Posterior cingulate gyrus (tissue), 11 donors: ENCODE results near the gene CAND2.
"Not testable (repeated sequence)": the region's sequence is repeated elsewhere in the genome, so short reads cannot be mapped to it uniquely, and the experiment has no call there.

Source experiments
- DNase-seq, 10 donors: peaks; one replicate each; pipeline versions ENCODE4 v3.0.0 to v3.0.0-alpha.2; 2020 to 2021; ENCODE audit warnings: mixed read lengths in 3 of 10
- intact Hi-C: fragments of 100-400 bp; cut with DNase I; formaldehyde crosslinking; loops from one replicate; pipeline ENCODE4 v1.15.1; 2023

Gene CAND2

DNA sequence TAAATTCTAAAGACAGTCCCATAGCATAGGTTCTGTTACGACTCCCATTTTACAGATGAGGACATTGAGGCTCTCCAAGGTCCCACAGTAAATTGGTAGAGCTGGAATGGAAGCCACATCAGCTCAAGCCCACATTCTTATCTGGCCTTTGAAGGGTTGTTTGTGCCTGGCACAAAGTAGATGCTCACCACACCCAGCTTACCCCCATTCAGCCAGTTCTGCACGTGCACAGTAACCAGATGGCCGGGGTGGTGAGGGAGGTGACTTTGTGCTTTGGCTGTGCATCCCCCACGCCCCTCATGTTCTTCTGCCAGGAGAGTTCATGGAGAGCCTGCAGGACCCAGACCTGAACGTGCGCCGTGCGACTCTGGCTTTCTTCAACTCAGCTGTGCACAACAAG lies 28.7 kb downstream of the CAND2 start:
- no peak for DNase-seq
- intact Hi-C loops: no loop called here

DNA sequence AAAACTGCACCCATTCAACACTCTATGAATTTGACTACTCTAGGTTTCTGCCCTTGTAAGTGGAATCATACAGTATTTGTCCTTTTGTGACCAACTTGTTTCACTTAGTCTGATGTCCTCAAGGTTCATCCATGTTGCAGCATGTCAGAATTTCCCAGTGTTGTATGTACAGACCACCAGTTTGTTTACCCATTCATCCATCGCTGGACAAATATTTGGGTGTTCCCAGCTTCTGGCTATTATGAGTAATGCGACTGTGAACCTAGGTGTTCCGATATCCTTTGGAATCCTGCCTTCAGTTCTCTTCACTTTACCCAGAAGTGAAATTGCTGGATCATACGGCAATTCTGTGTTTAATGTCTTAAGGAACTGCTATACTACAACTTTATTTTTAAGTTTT lies 32.3 kb downstream of the CAND2 start:
- DNase-seq: no peak
- intact Hi-C loops: no loop called here

DNA sequence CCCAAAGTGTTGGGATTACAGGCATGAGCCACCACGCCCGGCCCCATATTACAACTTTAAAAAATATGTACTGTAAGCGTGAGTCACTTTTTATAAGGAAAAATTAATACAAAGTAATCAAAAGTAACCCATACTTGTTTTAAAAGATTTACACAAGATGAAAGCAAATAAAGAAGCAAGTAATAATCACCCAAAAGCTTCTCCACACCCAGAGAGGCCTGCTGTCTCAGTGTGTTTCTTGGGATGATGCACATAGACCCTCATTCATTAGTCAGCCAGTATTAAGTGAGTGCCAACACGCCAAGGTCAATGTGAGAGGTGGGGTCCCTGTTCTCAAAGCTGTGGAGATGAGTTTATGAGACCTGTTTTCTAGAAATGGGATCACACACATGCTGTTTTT lies 32.9 kb downstream of the CAND2 start:
- intact Hi-C loops: no loop called here
- DNase-seq: no peak

DNA sequence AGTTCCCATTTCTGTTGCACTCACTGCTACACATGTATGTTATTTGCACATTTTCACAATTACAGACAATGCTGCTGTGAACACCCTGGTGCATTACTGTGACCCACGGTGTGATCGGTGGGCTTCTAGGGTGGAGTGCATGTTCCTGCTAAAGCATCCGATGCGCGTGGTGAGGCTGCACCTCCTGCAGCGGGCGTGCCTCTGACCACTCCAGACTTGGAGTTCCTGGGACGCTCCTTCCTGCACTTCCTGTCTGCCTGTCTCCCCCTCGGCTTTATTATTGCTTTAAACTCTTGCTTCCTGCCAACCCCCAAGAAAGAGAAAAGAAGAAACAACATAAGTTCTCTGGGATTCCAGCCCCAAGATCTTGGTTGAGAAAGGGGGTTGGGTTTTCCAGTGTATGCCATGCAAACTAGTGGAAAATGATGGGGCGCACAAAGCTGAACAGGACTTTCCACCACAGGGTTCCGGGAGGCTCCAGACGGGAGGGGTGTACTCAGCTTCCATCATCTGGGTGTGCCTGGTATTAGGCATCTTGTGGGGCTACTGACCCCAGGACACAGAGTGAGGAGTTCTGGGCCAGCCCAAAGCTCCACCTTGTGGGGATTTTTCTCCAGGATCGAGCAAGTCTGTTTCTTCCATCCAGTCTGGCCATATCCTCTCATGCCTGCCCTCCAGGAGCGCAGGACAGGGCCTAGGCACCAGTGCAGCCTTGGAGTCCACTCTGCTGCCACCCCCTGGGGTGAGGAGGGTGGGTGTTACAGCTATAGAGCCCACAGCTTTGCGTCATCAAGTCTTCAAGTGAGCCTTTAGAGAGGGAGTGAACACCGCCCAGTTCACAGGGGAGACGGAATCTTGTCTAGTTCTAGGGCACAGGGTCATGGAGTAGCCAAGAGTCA lies 33.7 kb downstream of the CAND2 start:
- intact Hi-C loops: no loop called here
- peak in 1 of 10 donors; percentile 72 for DNase-seq

DNA sequence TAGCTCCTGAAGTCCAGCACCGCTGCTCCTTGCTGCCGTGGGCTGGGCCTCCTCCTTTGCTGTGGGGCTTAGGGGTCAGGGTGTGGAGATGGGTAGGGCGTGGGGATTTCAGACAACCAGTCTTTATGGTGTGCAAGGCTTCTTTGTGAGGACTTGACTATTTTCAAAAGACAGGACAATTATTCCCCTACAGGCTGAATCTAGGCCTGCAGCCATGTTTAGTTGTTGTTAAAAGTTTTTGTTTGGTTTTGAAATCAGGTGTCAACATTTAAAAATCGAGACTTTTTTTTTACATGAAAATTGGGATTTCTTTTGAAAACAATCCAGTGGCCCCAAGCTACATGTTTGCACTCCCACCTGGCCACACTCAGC lies 34.3 kb downstream of the CAND2 start:
- intact Hi-C loops: no loop called here
- peak in 1 of 10 donors; percentile 49 for DNase-seq

GRCh38 chr3:12831301-12831866 lies 34.9 kb downstream of the CAND2 start:
- peak in 1 of 10 donors; percentile 55 for DNase-seq
- intact Hi-C loops: no loop called here

- intact Hi-C loops: no loop called here
- DNase-seq: peak in 1 of 10 donors; percentile 38
Observed at GRCh38 chr3:12832350-12833221, 36.1 kb downstream of the CAND2 start.

DNA sequence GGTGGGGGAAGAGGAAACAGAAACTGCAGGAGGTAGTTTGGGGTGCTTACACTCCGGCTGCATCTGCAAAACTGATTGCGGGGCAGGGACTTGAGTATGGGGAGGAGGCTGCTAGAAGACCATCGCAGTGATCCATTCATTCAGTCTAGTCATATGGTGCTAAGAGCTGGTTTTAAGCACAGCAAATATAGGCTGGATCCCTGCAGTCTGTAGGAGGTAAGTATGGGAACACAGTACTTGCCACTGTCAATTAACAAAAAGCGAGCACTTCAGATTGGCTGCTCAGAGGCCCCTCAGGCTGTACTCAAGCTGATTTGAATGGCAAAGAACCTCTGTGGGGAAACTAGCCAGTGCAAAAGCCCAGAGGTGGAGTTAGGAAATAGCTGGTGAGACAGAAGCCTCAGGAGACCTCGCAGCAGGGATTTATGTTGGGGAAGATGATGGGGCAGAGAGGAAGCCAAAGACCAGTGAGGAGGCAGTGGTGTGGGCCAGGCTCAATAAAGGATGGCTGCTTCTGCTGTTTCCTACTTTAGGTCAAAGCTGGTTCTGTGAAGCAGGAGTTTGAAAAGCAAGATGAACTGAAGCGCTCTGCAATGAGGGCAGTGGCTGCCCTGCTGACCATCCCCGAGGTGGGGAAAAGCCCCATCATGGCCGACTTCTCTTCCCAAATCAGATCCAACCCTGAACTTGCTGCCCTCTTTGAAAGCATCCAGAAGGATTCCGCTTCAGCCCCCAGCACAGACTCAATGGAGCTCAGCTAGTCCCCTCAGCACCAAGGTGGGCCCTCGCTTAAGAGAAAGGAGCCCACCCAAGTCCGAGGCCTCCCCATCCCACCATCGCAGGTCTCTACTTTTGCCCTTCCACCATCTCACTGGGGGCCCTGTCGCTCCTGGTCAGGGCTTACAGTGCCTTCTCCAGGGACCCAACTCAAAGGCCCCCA lies 37.0 kb downstream of the CAND2 start:
- peak in 1 of 10 donors; percentile 25 for DNase-seq
- intact Hi-C loops: no loop called here

- intact Hi-C loops: no loop called here
- DNase-seq: no peak
Observed at GRCh38 chr3:12835052-12835665, 38.7 kb downstream of the CAND2 start.

DNA sequence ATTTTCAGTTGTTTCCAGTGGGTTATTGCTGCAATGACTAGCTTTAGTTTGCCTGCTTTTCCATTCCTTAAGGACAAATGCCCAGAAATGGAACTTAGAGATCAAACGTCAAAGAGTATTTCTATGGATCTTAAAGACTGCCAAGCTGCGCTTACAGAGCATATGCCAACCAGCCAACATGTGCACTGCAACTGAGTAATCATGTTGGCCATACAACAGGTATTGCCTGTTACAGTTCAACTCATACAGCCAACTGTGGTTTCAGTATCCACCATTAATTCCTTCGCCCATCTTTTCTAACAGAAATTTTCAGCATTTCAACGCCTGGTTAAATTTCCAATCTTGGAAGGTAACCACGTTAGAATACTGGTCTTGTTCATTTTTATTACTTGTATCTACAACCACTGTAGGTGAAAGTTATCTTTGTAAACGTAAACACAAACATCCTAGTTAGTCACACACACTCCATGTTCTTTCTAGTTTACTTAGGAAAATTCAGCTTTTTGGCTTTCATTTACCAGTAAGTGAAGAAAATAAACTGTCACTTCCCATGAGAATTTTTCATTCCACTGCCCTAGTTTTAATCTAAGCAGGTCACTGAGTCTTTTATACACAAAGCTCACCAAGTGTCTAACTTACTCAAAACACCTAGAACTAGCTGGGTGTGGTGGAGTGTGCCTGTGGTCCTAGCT lies 41.0 kb downstream of the CAND2 start:
- no peak for DNase-seq
- intact Hi-C loops: no loop called here

DNA sequence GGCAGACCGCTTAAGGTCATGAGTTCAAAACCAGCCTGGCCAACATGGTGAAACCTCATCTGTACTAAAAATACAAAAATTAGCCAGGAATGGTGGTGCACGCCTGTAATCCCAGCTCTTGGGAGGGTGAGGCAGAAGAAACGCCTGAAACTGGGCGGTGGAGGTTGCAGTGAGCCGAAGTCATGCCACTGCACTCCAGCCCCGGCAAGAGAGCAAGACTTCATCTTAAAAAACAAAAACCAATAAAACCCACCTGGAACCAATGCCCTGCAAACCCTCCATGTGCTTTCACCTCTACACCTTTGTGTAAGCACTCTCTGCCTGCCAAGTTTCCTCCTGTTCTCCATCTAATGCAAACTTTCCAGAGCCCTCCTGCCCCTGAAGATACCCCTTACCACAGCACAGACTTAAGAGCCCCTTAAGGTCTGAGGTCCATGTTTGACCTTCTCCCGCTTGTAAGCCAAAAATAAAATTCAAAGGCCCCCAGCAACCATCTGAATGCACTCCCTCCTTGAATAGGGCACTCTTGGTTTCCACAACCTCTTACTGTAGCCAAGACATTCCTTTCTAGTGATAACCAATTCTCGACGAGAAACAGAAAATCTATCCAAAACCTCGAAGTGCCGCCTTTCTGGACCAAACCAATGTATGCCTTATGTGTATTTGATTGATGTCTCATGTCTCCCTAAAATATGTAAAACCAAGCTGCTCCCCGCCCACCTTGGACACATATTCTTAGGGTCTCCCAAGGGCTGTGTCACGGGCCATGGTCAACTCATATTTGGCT lies 41.9 kb downstream of the CAND2 start:
- DNase-seq: no peak
- intact Hi-C loops: no loop called here

DNA sequence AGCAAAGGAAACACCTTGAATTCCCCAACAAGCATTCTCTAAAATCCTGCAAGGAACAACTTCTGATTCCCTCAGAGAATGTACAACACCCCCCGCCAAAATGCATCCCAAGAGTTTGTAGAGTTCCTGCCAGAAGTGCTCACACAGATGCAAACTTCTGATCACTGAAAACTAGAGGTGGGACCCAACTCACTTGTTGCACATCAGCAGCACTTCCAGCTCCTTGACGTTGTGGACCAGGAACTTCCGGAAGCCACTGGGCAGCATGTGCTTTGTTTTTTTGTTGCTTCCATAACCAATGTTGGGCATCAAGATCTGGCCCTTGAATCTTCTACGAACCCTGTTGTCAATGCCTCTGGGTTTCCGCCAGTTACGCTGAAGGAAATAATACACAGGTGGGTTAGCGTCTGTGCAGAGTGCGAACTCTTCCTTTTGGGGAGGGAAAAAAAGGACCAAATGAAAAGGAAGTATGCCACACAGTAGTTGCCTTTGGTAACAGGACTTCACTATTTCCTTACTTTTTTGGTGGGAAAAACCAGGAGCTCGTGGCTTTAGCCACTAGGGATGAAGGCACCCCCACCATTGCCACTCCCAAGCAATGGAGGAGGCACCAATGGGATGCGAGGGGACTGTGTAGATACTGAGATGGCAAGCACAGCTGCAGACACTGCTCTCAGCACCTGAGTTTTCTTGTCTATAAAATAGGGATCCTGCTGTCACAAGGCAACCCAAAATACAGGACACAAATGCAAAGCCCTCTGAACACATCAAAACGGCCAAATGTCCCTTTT lies 42.9 kb downstream of the CAND2 start:
- DNase-seq: no peak
- intact Hi-C loops: no loop called here

GRCh38 chr3:12840148-12840547 lies 43.7 kb downstream of the CAND2 start:
- intact Hi-C loops: not testable (repeated sequence)

DNA sequence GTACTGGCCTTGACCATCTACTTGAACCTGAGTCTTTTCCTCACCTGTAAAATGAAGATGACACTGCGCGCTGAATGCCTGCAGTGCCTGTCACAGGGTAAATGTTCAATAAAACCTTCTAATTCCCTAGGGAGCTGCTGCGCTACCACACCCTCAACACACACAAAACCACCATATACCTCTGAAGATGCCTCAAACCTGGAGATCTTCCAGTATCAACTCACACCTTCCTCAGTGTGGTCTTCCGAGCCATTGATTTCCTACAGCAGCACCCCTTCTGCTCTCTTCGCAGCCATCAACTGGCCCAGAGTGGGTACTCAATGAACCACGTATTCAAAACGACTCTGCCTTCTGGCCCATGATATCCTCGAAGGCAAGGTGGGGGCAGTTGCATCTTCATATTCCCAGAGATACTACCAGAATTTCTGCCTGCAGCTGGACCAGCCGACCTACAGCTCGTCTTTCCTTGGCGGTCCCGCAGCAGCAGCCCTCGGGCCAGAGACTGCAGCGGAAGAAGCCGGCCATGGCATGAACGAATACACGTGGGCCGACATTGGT lies 44.2 kb downstream of the CAND2 start:
- intact Hi-C loops: no loop called here
- DNase-seq: peak in 5 of 10 donors; percentile 16 to 87 (median 26)

More at GRCh38 chr3:12840148-12840547, 43.7 kb downstream of the CAND2 start:
- not testable (repeated sequence) for DNase-seq

- intact Hi-C loops: no loop called here
- peak; percentile 83 to 97 (median 89) for DNase-seq
Observed at GRCh38 chr3:12841149-12841969, 44.9 kb downstream of the CAND2 start, which contains the start of gene RPL32. Gene RPL32, minus strand, starts transcription at chr3:12841565. Its CDS starts 1,328 bp downstream, at chr3:12840237.

GRCh38 chr3:12841970-12842328 lies 45.5 kb downstream of the CAND2 start:
- no peak for DNase-seq
- intact Hi-C loops: no loop called here
